ENCODE results near the gene EFCAB8.

The EFCAB8 gene

GRCh38 chr20:32878820-32879219, 20.1 kb downstream of the EFCAB8 start:
- no peak overlapping the region for H3K4ac ChIP-seq (ENCODE audit: low read length)
- H3K4me1 ChIP-seq (ENCODE audit: control insufficient read depth in 2 of 2, insufficient read depth in 1 of 2, low read depth in 1 of 2, low read length in 2 of 2): peaks cover 3 to 4% of the 10 kb centered on the region in 2 donors
- peak overlapping the region; percentile 26 for H2BK12ac ChIP-seq (ENCODE audit: low read length)
- no peak overlapping the region for H2BK5ac ChIP-seq (ENCODE audit: low read length)
- H4K8ac ChIP-seq (ENCODE audit: low read depth, low read length): no peak overlapping the region
- H2BK120ac ChIP-seq (ENCODE audit: low read depth, low read length): no peak overlapping the region
- H3K79me1 ChIP-seq (ENCODE audit: low read depth, low read length): no peaks in the 10 kb centered on the region
- no peak overlapping the region for H2AFZ ChIP-seq (ENCODE audit: low read length)
- H4K91ac ChIP-seq (ENCODE audit: low read depth, low read length, poor library complexity): peak overlapping the region; percentile 22
- H3K27ac ChIP-seq (replicated peaks; ENCODE audit: low read length): no peak overlapping the region
- no peak overlapping the region for H2AK5ac ChIP-seq (ENCODE audit: low read depth, low read length)
- no peak overlapping the region for H3K9ac ChIP-seq (ENCODE audit: low read depth, low read length, poor library complexity)
- H3K4me3 ChIP-seq (ENCODE audit: low read length in 2 of 2): peak overlapping the region in 1 of 2 donors; percentile 14
- H3K9me3 ChIP-seq (replicated peaks in 1 of 2; ENCODE audit: control insufficient read depth in 2 of 2, insufficient read depth in 1 of 2, low read depth in 1 of 2, low read length in 2 of 2): no peaks in the 10 kb centered on the region
- no peak overlapping the region for H3K23ac ChIP-seq (ENCODE audit: low read depth, low read length, poor library complexity)
- no peak overlapping the region for H3K14ac ChIP-seq (ENCODE audit: low read length)
- H3K36me3 ChIP-seq (replicated peaks in 1 of 2; ENCODE audit: control insufficient read depth in 2 of 2, insufficient read depth in 2 of 2, low read length in 2 of 2): no peaks in the 10 kb centered on the region
- no peaks in the 10 kb centered on the region for H3K27me3 ChIP-seq (ENCODE audit: control insufficient read depth in 3 of 3, insufficient read depth in 3 of 3, low read depth in 1 of 3, low read length in 3 of 3)
- H3K18ac ChIP-seq (ENCODE audit: low read length): peak overlapping the region; percentile 35
- no CpG with 5 or more reads among the region's 3 CpGs for WGBS, 2 donors (ENCODE audit: extremely low coverage in 2 of 2, insufficient read length in 2 of 2, insufficient replicate concordance in 1 of 2)
- H3K4me2 ChIP-seq (ENCODE audit: insufficient read depth, low read length, poor library complexity, severe bottlenecking): no peak overlapping the region
- DNase-seq (ENCODE audit: low spot score): no peak
- no peak overlapping the region for H2BK15ac ChIP-seq (ENCODE audit: low read length)

GRCh38 chr20:32879538-32879937, 20.8 kb downstream of the EFCAB8 start:
- H2AFZ ChIP-seq (ENCODE audit: low read length): no peak overlapping the region
- no peaks in the 10 kb centered on the region for H3K36me3 ChIP-seq (replicated peaks in 1 of 2; ENCODE audit: control insufficient read depth in 2 of 2, insufficient read depth in 2 of 2, low read length in 2 of 2)
- H3K4me1 ChIP-seq (ENCODE audit: control insufficient read depth in 2 of 2, insufficient read depth in 1 of 2, low read depth in 1 of 2, low read length in 2 of 2): peaks cover 3 to 4% of the 10 kb centered on the region in 2 donors
- peak overlapping the region; percentile 22 for H4K91ac ChIP-seq (ENCODE audit: low read depth, low read length, poor library complexity)
- H3K4ac ChIP-seq (ENCODE audit: low read length): no peak overlapping the region
- H3K9me3 ChIP-seq (replicated peaks in 1 of 2; ENCODE audit: control insufficient read depth in 2 of 2, insufficient read depth in 1 of 2, low read depth in 1 of 2, low read length in 2 of 2): no peaks in the 10 kb centered on the region
- H2BK12ac ChIP-seq (ENCODE audit: low read length): no peak overlapping the region
- WGBS, 2 donors (ENCODE audit: extremely low coverage in 2 of 2, insufficient read length in 2 of 2, insufficient replicate concordance in 1 of 2): no CpG with 5 or more reads among the region's 9 CpGs
- H4K8ac ChIP-seq (ENCODE audit: low read depth, low read length): no peak overlapping the region
- DNase-seq (ENCODE audit: low spot score): no peak
- peak overlapping the region; percentile 48 for H3K18ac ChIP-seq (ENCODE audit: low read length)
- peak overlapping the region; percentile 30 for H2BK15ac ChIP-seq (ENCODE audit: low read length)
- H3K79me1 ChIP-seq (ENCODE audit: low read depth, low read length): no peaks in the 10 kb centered on the region
- H3K27ac ChIP-seq (replicated peaks; ENCODE audit: low read length): no peak overlapping the region
- no peak overlapping the region for H3K14ac ChIP-seq (ENCODE audit: low read length)
- no peak overlapping the region for H3K9ac ChIP-seq (ENCODE audit: low read depth, low read length, poor library complexity)
- peaks cover 0 to 3% (median 0%) of the 10 kb centered on the region in 3 experiments for H3K27me3 ChIP-seq (ENCODE audit: control insufficient read depth in 3 of 3, insufficient read depth in 3 of 3, low read depth in 1 of 3, low read length in 3 of 3)
- no peak overlapping the region for H3K23ac ChIP-seq (ENCODE audit: low read depth, low read length, poor library complexity)
- peak overlapping the region; percentile 14 for H2AK5ac ChIP-seq (ENCODE audit: low read depth, low read length)
- H2BK5ac ChIP-seq (ENCODE audit: low read length): no peak overlapping the region
- H3K4me3 ChIP-seq (ENCODE audit: low read length in 2 of 2): no peak overlapping the region
- no peak overlapping the region for H2BK120ac ChIP-seq (ENCODE audit: low read depth, low read length)
- H3K4me2 ChIP-seq (ENCODE audit: insufficient read depth, low read length, poor library complexity, severe bottlenecking): no peak overlapping the region

GRCh38 chr20:32880635-32881034, 21.9 kb downstream of the EFCAB8 start:
- Histone ChIP-seq H3K27me3 (ENCODE audit: control insufficient read depth in 3 of 3, insufficient read depth in 3 of 3, low read depth in 1 of 3, low read length in 3 of 3) (peaks cover 0 to 5% (median 0%) of the 10 kb centered on the region in 3 experiments), H4K91ac (ENCODE audit: low read depth, low read length, poor library complexity) (no peak overlapping the region), H3K9me3 (replicated peaks in 1 of 2; ENCODE audit: control insufficient read depth in 2 of 2, insufficient read depth in 1 of 2, low read depth in 1 of 2, low read length in 2 of 2) (no peaks in the 10 kb centered on the region), H3K36me3 (replicated peaks in 1 of 2; ENCODE audit: control insufficient read depth in 2 of 2, insufficient read depth in 2 of 2, low read length in 2 of 2) (no peaks in the 10 kb centered on the region), H3K4ac (ENCODE audit: low read length) (no peak overlapping the region), H3K18ac (ENCODE audit: low read length) (no peak overlapping the region), H3K4me2 (ENCODE audit: insufficient read depth, low read length, poor library complexity, severe bottlenecking) (no peak overlapping the region), H2BK15ac (ENCODE audit: low read length) (no peak overlapping the region), H4K8ac (ENCODE audit: low read depth, low read length) (no peak overlapping the region), H2AFZ (ENCODE audit: low read length) (no peak overlapping the region), H2BK12ac (ENCODE audit: low read length) (no peak overlapping the region), H3K23ac (ENCODE audit: low read depth, low read length, poor library complexity) (no peak overlapping the region), H3K4me3 (ENCODE audit: low read length in 2 of 2) (no peak overlapping the region), H3K79me1 (ENCODE audit: low read depth, low read length) (no peaks in the 10 kb centered on the region), H2BK5ac (ENCODE audit: low read length) (no peak overlapping the region), H3K4me1 (ENCODE audit: control insufficient read depth in 2 of 2, insufficient read depth in 1 of 2, low read depth in 1 of 2, low read length in 2 of 2) (peaks cover 3 to 4% of the 10 kb centered on the region in 2 donors), H3K9ac (ENCODE audit: low read depth, low read length, poor library complexity) (no peak overlapping the region), H3K27ac (replicated peaks; ENCODE audit: low read length) (no peak overlapping the region), H2BK120ac (ENCODE audit: low read depth, low read length) (no peak overlapping the region), H2AK5ac (ENCODE audit: low read depth, low read length) (no peak overlapping the region), H3K14ac (ENCODE audit: low read length) (no peak overlapping the region)
- DNase-seq (ENCODE audit: low spot score): no peak
- no CpG with 5 or more reads among the region's 2 CpGs for WGBS, 2 donors (ENCODE audit: extremely low coverage in 2 of 2, insufficient read length in 2 of 2, insufficient replicate concordance in 1 of 2)

GRCh38 chr20:32883081-32883480, 24.4 kb downstream of the EFCAB8 start:
- peaks cover 0 to 5% (median 0%) of the 10 kb centered on the region in 3 experiments for H3K27me3 ChIP-seq (ENCODE audit: control insufficient read depth in 3 of 3, insufficient read depth in 3 of 3, low read depth in 1 of 3, low read length in 3 of 3)
- H2BK120ac ChIP-seq (ENCODE audit: low read depth, low read length): no peak overlapping the region
- H4K91ac ChIP-seq (ENCODE audit: low read depth, low read length, poor library complexity): no peak overlapping the region
- H3K4me3 ChIP-seq (ENCODE audit: low read length in 2 of 2): no peak overlapping the region
- no peak overlapping the region for H4K8ac ChIP-seq (ENCODE audit: low read depth, low read length)
- no peaks in the 10 kb centered on the region for H3K9me3 ChIP-seq (replicated peaks in 1 of 2; ENCODE audit: control insufficient read depth in 2 of 2, insufficient read depth in 1 of 2, low read depth in 1 of 2, low read length in 2 of 2)
- no peak overlapping the region for H3K27ac ChIP-seq (replicated peaks; ENCODE audit: low read length)
- no peak overlapping the region for H2AFZ ChIP-seq (ENCODE audit: low read length)
- no peak overlapping the region for H3K14ac ChIP-seq (ENCODE audit: low read length)
- no peak overlapping the region for H2BK12ac ChIP-seq (ENCODE audit: low read length)
- H3K36me3 ChIP-seq (replicated peaks in 1 of 2; ENCODE audit: control insufficient read depth in 2 of 2, insufficient read depth in 2 of 2, low read length in 2 of 2): no peaks in the 10 kb centered on the region
- DNase-seq (ENCODE audit: low spot score): no peak
- H2AK5ac ChIP-seq (ENCODE audit: low read depth, low read length): no peak overlapping the region
- peaks cover 3 to 5% of the 10 kb centered on the region in 2 donors for H3K4me1 ChIP-seq (ENCODE audit: control insufficient read depth in 2 of 2, insufficient read depth in 1 of 2, low read depth in 1 of 2, low read length in 2 of 2)
- H3K79me1 ChIP-seq (ENCODE audit: low read depth, low read length): no peaks in the 10 kb centered on the region
- H3K4me2 ChIP-seq (ENCODE audit: insufficient read depth, low read length, poor library complexity, severe bottlenecking): no peak overlapping the region
- no peak overlapping the region for H2BK15ac ChIP-seq (ENCODE audit: low read length)
- WGBS, 2 donors (ENCODE audit: extremely low coverage in 2 of 2, insufficient read length in 2 of 2, insufficient replicate concordance in 1 of 2): no CpG with 5 or more reads among the region's 5 CpGs
- H3K9ac ChIP-seq (ENCODE audit: low read depth, low read length, poor library complexity): no peak overlapping the region
- H2BK5ac ChIP-seq (ENCODE audit: low read length): no peak overlapping the region
- H3K23ac ChIP-seq (ENCODE audit: low read depth, low read length, poor library complexity): no peak overlapping the region
- H3K18ac ChIP-seq (ENCODE audit: low read length): no peak overlapping the region
- H3K4ac ChIP-seq (ENCODE audit: low read length): no peak overlapping the region

Data from neuronal stem cell (in vitro differentiated cells).